ENCODE measurements around the gene LRFN5.
A peak's percentile ranks its signal among the peaks of the same experiment; 100 is the strongest.

The LRFN5 gene

DNA sequence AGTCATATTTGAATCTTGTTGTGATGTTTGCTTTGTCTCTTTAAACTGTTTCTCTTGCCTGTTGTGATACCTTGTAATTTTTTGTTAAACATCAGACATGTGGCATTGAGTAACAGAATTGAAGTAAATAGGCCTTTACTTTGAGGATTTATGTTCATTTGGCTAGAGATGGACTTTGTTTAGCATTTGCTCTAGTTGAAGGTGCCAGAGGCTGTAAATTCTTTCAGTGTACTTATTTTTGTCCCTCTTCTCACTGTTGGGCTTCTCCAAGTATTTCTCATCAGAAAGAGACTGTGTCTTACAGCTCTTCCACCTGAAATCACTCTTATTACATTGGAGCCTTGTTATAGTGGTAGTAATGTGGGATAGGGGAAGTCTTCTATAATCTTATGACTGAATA is 175.8 kb downstream of the LRFN5 start:
- Histone ChIP-seq H3K4me3 (ENCODE audit: low read depth, low read length, poor library complexity, severe bottlenecking) (no peak overlapping the region), H3F3A (ENCODE audit: insufficient read depth, low read length) (no peaks in the 10 kb centered on the region), H3K79me2 (ENCODE audit: insufficient read depth, low read length) (no peaks in the 10 kb centered on the region), H2AFZ (ENCODE audit: low read length) (no peak overlapping the region), H3K4me1 (ENCODE audit: insufficient read depth, low read length, severe bottlenecking) (no peaks in the 10 kb centered on the region), H3K9ac (ENCODE audit: low read length) (no peak overlapping the region), H3K27me3 (ENCODE audit: insufficient read depth, low read length) (no peaks in the 10 kb centered on the region), H3K9me2 (ENCODE audit: low read depth, low read length) (no peaks in the 10 kb centered on the region), H3K36me3 (ENCODE audit: insufficient read depth, low read length) (no peaks in the 10 kb centered on the region), H3K4me2 (ENCODE audit: low read length) (no peak overlapping the region), H3K9me3 (ENCODE audit: low read length) (no peaks in the 10 kb centered on the region), H3K27ac (ENCODE audit: low read depth, low read length, poor library complexity, severe bottlenecking) (no peak overlapping the region), H4K20me1 (ENCODE audit: insufficient read depth, low read length) (no peaks in the 10 kb centered on the region)
- TF ChIP-seq EZH2 (IDR thresholded peaks at IDR 0.05; ENCODE audit: borderline replicate concordance, low read length), result no peak
- TF ChIP-seq, protein P1, sequence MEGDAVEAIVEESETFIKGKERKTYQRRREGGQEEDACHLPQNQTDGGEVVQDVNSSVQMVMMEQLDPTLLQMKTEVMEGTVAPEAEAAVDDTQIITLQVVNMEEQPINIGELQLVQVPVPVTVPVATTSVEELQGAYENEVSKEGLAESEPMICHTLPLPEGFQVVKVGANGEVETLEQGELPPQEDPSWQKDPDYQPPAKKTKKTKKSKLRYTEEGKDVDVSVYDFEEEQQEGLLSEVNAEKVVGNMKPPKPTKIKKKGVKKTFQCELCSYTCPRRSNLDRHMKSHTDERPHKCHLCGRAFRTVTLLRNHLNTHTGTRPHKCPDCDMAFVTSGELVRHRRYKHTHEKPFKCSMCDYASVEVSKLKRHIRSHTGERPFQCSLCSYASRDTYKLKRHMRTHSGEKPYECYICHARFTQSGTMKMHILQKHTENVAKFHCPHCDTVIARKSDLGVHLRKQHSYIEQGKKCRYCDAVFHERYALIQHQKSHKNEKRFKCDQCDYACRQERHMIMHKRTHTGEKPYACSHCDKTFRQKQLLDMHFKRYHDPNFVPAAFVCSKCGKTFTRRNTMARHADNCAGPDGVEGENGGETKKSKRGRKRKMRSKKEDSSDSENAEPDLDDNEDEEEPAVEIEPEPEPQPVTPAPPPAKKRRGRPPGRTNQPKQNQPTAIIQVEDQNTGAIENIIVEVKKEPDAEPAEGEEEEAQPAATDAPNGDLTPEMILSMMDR (IDR thresholded peaks at IDR 0.05; ENCODE audit: low read length), result no peak

DNA sequence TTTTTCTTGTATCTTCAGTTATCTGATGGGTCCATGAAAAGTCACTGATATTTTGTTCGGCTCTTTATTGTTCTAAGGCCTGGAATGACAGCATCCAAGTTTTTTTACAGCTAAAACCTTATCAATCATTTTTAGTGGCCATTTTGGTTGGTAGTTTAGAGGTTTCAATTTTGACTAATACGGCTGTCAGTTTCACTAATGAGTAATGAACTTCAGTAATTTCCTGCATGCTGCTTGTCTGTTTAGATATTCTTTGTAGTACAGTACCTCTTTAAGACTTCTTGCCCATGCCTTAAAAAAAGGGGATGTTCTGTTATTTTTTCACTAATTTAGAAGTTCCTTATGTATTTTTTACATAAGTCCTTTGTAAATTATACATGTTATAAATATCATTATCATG is 176.7 kb downstream of the LRFN5 start:
- TF ChIP-seq, protein P1 (IDR thresholded peaks at IDR 0.05; ENCODE audit: low read length), result no peak
- TF ChIP-seq EZH2 (IDR thresholded peaks at IDR 0.05; ENCODE audit: borderline replicate concordance, low read length), result no peak
- H3K9ac ChIP-seq (ENCODE audit: low read length), result no peak overlapping the region
- H4K20me1 ChIP-seq (ENCODE audit: insufficient read depth, low read length), result no peaks in the 10 kb centered on the region
- H3K9me3 ChIP-seq (ENCODE audit: low read length), result no peaks in the 10 kb centered on the region
- no peaks in the 10 kb centered on the region for H3K27me3 ChIP-seq (ENCODE audit: insufficient read depth, low read length)
- H3F3A ChIP-seq (ENCODE audit: insufficient read depth, low read length), result no peaks in the 10 kb centered on the region
- H3K9me2 ChIP-seq (ENCODE audit: low read depth, low read length), result no peaks in the 10 kb centered on the region
- H3K36me3 ChIP-seq (ENCODE audit: insufficient read depth, low read length), result no peaks in the 10 kb centered on the region
- no peaks in the 10 kb centered on the region for H3K4me1 ChIP-seq (ENCODE audit: insufficient read depth, low read length, severe bottlenecking)
- no peak overlapping the region for H3K4me2 ChIP-seq (ENCODE audit: low read length)
- no peak overlapping the region for H3K27ac ChIP-seq (ENCODE audit: low read depth, low read length, poor library complexity, severe bottlenecking)
- H3K4me3 ChIP-seq (ENCODE audit: low read depth, low read length, poor library complexity, severe bottlenecking), result no peak overlapping the region
- no peaks in the 10 kb centered on the region for H3K79me2 ChIP-seq (ENCODE audit: insufficient read depth, low read length)
- peak overlapping the region; percentile 36; the same call in 1 of the 2 replicates for H2AFZ ChIP-seq (ENCODE audit: low read length)

DNA sequence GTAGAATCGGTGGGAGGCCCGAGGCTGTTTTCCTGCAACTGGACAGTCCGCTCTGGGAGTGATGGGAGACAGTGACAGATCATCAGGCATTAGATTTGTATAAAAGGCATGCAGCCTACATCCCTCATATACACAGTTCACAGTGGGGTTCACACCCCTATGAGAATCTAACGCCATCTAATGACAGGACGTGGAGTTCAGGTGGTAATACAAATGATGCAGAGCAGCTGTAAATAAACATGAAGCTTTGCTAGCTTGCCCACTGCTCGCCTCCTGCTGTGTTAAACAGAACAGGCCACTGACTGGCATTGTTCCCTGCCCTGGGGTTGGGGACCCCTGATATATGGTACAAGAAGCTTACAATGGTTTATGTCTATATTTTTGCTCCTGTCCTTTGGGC is 179.0 kb downstream of the LRFN5 start:
- no peaks in the 10 kb centered on the region for H3K9me2 ChIP-seq (ENCODE audit: low read depth, low read length)
- no peak overlapping the region for H3K27ac ChIP-seq (ENCODE audit: low read depth, low read length, poor library complexity, severe bottlenecking)
- H3K27me3 ChIP-seq (ENCODE audit: insufficient read depth, low read length), result no peaks in the 10 kb centered on the region
- H4K20me1 ChIP-seq (ENCODE audit: insufficient read depth, low read length), result no peaks in the 10 kb centered on the region
- H3K9ac ChIP-seq (ENCODE audit: low read length), result no peak overlapping the region
- no peaks in the 10 kb centered on the region for H3F3A ChIP-seq (ENCODE audit: insufficient read depth, low read length)
- H3K4me2 ChIP-seq (ENCODE audit: low read length), result no peak overlapping the region
- no peak for TF ChIP-seq EZH2 (IDR thresholded peaks at IDR 0.05; ENCODE audit: borderline replicate concordance, low read length)
- TF ChIP-seq, protein P1 (IDR thresholded peaks at IDR 0.05; ENCODE audit: low read length), result peak; percentile 36
- H3K79me2 ChIP-seq (ENCODE audit: insufficient read depth, low read length), result no peaks in the 10 kb centered on the region
- H2AFZ ChIP-seq (ENCODE audit: low read length), result no peak overlapping the region
- H3K36me3 ChIP-seq (ENCODE audit: insufficient read depth, low read length), result no peaks in the 10 kb centered on the region
- no peaks in the 10 kb centered on the region for H3K4me1 ChIP-seq (ENCODE audit: insufficient read depth, low read length, severe bottlenecking)
- no peaks in the 10 kb centered on the region for H3K9me3 ChIP-seq (ENCODE audit: low read length)
- H3K4me3 ChIP-seq (ENCODE audit: low read depth, low read length, poor library complexity, severe bottlenecking), result no peak overlapping the region

Data from OCI-LY1 (cell line).